HTR-8/SVneo (cell line): Measurements from ENCODE around the gene RARB.

Experiments used
- DNase-seq: peaks from one replicate; pipeline ENCODE4 v3.0.0; 2011; ENCODE audit warnings: low spot score, mixed read lengths; ENCODE audit not compliant: insufficient read length
- FAIRE-seq: peaks from 2 replicates; lab custom pipeline; 2011; peaks lifted over from hg19 to GRCh38; lab: Jason Lieb, UNC

Gene RARB

DNA sequence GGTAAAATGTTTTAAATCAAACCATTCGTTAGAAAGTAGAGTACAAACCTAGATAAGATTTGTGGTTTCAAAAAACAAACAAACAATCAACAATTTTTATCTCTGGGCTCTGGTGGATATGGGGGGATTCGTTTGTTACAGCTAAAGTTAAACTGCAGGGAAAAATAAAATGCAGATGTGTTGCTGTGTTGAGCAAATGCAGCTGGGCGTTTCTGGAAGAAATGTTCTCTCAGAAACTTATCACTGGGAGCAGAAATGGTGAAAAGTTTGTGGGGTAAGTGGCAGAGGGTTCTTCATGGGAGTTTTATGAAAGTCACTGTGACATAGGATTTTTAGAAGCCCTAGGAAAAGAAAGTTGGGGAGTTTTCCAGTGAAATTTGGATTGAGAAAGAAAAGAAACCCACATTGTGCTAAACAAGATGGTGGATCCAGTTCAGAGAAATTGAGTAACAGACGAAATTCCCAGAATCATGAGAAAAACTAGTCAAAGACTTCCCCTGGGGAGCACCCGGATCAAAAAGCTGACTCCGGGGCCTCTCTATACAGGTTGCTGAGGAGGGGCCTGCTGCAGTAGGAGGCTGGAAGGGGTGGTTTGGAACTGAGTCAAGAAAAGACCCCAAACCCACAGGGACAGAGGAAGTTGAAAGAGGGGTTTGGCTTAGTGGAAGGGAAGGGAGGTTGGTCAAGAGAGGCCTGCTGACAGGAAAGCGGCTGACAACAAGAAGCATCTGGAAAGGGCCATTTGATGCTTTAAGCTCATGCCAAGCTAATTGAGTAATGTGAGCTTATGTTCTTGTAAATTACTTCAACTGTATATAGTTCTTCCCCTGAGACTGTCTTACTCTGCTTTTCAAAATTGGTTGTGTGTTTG, 108.7 kb downstream of the RARB start:
- FAIRE-seq: no peak
- DNase-seq: no peak

DNA sequence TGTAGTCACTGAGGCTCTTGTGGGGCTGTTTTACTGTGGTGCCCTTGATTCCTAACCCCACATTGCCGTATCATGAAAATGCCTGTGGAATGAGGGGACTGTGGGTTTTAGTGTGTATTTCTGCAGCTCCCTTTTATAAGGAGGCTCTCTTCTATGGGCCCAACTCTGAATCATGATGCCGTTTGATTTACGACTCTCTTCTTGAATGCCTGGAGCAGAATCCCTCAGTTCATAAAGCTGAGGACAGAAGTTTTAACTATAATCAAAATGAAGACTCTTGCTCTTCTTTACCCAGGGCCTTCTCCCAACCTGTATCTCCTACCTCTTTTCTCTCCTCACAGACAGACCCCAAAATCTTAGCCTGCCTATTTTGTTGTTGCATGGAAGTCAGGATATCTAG, 109.5 kb downstream of the RARB start:
- DNase-seq (no peak), FAIRE-seq (no peak)

DNA sequence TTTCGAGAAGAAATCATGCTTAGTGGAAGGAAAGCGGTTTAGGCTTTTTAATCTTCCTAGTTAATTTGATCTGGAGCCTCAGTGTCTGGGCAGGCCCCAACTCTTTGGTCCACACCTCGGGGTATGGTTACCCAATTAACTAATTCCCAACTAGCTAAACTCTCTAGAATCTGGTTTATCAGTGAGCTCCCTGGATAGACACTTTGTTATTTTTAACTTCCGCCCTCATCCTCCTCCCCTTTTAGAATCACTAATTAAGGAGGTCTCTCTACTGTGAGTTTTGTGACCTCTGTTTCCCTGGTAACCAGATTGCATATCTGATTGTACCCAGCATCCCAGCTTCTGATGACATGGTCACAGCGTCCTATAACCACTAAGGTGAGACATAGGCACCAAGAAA, 112.2 kb downstream of the RARB start:
- DNase-seq: no peak
- FAIRE-seq: no peak

DNA sequence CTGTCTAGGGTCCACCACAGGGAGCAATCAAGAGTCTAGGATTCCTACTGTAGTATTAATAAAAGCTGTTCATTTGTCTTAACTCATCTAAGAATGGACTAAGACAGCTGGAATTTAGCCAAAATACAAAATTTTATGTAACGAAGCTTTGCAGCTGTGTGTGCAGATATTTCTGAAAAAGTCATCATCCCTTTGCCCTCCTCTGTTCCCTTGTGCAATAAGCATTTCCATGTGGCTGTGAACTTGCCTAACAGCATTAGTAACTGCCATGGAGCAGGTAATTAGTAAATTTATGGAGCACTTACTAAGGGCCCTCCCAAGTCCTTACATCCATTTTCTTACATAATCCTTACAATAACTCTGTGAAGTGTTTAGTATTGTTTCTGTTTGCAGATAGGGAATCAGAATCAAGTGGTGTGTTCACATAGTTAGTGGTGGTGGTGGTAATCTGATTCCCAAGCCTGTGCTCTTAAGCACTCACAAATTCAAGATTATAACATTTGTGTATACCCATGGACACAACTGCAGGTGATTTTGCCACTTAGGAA, 114.5 kb downstream of the RARB start:
- DNase-seq: no peak
- FAIRE-seq: no peak

DNA sequence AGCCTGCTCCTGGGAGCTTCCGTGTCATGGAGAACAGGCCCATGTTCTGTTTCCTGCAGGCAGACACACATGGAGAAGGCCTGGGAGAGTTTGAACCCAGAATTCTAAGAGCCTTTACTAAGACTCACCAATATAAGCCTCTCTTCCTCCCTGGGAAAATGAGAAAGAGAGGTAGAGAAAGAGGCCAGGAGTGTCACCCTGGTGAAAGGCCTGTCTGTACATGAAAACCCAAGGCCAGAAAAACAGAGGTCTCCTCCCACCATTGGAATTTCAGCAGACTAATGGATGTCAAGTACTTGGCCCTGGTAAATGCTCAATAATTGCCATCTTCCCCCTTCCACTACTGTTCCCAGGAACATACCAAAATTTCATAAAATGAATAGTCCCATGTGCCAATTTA, 119.0 kb downstream of the RARB start:
- no peak for DNase-seq
- FAIRE-seq: no peak

DNA sequence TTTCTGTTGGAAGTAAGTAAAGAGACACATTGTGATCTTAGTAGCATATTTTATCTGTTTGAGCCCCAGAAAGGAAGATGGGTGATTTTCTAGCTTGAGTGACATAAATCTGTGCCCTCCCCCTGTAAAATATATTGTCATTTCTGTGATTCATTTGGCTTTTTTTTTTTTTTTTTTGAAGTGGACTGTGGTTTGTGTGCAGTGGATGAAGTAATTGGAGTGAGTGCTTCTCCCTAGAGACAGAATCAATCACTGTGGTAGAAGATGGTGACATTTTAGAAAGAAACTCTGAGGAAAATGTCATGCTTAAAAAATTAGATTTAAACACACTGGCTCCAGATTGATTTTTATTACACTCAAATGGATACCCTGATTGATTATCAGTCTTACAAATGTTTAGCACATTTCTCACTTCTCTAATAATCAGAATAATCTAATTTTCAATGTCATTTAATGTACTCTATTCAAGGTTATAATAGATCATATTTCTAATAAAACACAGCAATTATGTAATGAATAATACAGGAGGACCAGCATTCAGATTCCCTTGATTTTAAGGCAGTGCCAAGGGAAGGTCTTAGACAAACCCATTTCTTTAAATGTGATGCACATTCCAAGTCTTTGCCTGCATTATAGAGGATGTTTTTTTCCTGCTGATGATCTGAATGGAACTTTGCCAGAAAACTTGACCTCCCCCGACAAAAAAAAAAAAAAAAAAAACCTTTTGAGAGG, 120.0 kb downstream of the RARB start:
- no peak for DNase-seq

DNA sequence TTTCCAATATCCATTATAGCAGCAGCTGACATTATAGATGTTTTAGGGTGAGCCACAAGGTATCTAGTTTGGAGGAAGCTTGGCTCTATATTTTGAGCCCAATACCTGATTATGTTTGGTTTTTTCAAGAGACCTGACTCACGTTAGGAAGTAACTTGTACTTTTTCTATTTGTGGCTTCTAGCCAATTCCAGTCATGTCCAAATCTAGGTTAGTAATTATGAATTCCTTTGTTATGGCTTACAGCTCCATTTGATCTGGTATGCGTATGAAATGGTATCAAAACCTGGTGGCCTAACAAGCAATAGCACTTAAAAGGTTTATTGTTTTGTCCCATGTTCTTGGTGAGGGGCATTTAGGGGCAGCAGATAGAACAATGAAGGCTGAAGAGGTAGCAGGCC, 120.8 kb downstream of the RARB start:
- DNase-seq: no peak
- FAIRE-seq: no peak

More for the DNA sequence above, 120.0 kb downstream of the RARB start:
- FAIRE-seq: no peak

DNA sequence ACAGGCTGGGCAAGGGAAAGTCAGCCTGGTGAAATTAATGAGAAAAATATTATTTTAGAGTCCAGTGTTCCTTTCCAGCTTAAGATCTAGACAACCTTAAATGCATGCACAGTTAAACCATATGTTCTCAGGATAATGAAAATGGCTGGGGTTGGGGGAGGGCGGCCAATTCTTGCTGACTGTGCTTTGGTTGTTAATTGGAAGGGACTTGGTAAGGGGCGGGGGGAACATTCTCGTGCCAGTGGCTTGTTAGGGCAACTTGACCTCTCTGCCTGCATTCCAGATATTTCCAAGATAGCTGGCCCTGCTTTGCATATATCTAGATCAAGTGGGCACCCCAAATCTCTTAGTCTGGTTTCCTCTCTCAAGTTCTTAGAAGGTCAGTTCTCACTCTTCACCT, 124.2 kb downstream of the RARB start:
- no peak for DNase-seq
- FAIRE-seq: no peak

DNA sequence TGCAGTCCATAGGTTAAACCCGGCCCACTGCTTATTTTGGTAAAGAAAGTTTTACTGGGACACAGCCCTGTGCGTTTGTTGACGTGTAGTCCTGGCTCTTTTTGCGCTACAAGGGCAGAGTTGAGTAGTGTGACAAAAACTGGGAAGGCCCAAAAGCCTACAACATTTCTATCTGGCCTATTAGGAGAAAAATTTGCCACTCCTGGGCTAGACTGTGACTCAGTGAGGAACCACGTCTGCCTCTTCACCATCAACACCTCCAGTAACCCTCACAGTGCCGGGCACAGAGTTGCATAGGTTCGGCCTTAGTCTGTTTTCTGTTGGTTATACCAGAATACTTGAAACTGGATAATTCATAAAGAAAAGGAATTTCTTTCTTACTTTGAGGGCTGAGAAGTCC, 126.3 kb downstream of the RARB start:
- no peak for DNase-seq
- FAIRE-seq: no peak

DNA sequence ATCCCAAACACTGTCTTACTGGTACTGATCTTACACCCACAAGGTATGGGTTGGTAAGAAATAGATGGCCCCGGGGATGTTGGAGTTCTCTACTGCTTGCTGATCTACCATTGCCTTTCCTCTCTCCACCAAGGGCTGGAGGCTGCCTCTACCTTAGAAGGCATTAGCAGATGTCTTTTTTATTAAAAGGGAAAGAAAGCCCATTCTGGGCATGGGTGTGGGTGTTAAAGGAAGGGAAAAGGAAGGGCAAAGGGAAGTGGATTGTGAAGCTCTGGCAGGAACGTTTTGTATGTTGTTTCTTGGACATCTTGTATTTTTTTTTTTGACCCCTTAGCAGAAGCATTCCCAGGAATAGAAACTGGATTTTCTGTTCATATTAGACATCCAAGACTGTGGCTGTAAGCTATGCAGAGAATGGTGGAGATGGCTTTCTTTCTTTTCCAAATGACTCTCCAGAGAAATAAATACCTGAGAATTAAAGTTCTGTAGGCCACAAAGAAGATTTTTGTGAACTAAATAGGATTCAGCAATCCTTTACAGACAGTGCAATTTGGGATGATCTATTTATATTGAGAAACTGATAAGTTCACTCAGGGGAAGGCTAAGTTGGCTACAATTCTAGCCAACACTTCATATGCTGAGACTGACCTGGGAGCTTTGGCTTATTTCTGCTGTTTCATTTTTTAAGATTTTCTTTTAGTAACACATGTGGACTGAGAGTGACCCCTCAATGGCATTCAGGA, 127.8 kb downstream of the RARB start:
- FAIRE-seq: no peak
- DNase-seq: no peak

DNA sequence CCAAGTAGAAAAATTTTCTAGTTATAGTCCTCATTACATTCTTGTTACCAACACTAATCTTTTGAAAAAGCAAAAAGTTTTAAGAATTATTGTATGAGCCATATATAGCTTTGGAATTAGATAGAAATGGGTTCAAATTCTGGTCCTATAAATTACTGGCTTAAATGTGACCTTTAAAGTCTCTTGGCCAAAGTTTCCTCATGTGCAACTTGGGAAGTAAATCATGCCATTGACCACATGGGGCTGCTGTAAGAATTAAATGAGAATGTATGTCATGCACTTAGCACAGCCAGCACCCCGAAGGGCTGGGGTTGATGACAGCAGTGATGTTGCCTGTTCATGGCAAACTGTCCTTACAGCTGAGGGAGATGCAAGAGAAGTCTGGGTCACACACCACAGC, 128.4 kb downstream of the RARB start:
- no peak for FAIRE-seq
- DNase-seq: no peak

DNA sequence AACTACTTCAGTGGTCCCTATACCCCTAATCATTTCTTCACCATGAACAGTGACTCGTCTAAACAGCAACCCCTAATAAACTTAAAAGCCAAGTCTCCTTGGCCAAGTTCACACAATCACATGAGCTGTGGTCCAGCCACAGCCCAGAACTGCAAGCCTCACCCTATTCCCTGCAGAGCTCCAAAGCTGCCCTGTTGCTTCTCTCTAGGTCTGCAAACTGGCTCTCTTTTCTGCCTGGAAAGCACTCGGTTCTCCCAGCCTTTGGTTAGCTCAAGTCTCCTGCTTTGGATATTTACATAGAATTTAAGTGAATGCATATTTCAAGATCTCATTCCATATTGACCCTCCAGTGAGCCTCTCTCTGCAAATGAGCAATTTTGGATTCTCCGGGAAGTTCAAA, 129.6 kb downstream of the RARB start:
- no peak for FAIRE-seq

DNA sequence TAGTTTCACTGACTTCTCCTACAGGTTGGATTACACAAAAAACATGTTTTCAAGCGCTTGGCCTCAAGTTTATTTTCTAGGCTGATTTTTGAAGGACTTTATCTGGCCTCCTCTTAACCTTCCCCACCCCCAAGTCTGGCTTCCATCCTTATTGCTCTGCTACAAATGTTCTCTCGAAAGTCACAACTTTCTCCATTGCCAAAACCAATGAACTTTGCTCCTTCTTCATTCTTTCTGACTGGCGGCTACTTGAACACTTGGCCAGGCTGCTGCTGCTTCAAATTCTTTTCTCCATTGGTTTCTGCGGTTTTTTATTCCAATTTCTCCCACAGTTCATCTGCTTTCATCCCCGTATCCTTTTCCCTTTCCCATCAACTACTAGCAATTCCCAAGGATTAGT, 130.1 kb downstream of the RARB start:
- DNase-seq (no peak), FAIRE-seq (no peak)

More for the DNA sequence above, 129.6 kb downstream of the RARB start:
- no peak for DNase-seq

DNA sequence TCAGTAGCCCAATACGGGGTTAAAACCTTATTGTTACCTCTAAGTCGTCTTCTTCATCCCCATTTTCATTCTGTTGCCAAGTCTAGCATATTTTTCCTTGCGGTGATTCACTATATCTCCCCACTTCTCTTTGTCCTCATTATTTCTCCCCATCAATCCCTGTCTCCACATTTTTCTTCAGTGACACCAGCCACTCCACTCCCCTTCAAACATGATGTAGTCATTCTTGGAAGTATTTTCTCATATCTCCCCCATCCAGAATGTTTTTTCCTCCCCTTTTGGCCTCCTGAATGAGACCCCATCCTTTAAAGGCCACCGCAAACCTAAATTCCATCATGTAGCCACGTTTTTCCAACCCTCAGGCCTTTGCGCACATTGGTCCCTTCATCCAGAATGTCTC, 130.7 kb downstream of the RARB start:
- DNase-seq: no peak
- FAIRE-seq: no peak

DNA sequence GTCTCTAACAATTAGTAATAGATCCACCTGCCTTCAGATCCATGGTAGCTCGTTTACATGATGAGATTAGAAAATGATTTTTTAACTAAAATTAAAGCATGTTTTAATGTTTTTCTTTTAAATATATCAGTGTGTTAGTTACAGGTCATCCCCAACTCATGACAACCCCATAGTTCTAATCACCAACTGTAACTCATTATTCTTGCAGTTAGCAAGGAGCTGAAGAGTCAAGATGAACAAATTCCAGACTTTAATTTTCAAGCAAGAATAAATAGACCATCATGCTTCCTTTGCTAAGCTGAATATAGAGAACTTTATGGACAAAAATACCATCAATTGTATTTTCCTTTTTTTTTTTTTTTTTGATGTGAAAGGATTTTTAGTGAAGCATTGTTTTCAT, 135.5 kb downstream of the RARB start:
- DNase-seq (no peak), FAIRE-seq (no peak)

DNA sequence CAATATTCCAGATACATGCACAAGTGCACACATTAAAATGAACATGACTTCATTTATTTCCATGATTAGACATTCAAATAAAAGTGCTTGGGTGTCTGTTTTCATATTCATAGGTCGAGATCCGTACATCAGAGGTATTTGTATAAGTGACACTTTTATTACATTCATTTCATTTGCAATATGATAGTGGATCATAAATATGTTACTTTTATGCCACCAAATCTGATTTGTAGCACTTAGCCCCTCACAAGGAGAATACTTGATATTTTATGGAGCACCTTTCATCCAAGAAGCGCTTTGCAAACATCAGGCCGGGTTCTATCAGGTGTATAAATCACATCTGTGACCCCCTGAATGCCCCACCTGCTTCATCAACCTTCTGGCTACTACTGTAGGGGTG, 136.0 kb downstream of the RARB start:
- FAIRE-seq: no peak
- no peak for DNase-seq

DNA sequence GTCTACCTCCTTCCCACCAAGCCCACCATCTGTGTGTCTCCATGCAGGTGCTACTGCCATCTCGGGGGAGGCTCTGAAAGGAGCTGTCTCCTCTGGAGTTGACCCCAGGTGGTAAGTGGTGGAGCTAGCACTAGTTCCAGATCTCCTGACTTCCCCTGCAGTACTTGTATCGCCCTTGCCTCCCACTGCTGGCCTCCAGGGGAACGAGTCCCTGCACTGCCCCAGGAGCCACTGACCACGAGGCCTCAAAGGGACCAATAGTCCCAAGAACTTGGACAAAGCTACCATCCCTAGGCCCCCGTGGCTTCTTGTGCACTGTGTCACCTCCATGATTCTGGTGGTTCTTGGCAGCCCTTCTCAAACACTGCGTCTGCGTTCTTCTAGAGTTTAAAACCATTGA, 137.7 kb downstream of the RARB start:
- DNase-seq (no peak), FAIRE-seq (no peak)

DNA sequence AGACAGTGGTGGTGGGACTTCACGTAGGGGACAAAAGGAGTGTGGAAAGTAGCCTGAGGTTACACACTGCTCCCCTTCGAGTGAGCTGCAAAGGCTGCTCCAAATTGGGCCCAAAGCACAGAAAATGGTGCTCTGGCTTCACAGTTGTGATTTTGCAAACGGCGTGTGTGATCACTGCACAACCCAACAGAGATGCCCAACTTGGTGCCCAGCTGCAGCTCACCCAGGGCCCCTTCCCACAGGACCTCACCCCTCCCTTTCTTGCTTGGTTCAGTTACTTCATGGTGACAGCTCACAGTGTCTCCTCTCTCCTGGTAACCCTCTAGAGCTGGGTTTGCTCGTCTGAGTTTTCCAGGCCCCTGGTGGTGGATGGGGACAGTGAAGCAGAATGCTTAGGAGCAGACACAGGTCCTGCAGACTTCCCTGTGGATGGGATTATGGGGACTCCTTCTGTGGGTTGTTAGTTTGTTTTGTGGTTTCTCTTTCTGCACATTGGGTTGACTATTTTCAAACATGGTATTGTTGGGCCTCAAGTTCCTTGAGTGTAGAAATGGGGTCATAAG, 138.4 kb downstream of the RARB start:
- FAIRE-seq (no peak), DNase-seq (no peak)

DNA sequence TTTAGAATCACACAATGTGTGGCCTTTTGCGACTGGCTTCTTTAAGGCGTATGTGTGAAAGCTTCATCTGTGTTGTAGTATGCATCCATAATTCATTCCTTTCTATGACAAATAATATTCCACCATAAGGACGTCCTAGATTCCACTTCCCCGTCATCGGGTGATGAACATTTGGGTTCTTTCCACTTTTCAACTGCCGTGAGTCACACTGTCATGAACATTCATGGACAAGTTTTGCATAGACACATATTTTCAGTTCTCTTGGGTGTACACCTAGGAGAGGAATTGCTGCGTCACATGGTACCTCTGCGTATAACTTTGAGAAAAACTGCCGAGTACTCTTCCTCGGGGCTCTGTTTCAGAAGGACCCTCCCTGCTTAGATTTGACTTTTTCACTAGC, 139.3 kb downstream of the RARB start:
- DNase-seq (no peak), FAIRE-seq (no peak)

DNA sequence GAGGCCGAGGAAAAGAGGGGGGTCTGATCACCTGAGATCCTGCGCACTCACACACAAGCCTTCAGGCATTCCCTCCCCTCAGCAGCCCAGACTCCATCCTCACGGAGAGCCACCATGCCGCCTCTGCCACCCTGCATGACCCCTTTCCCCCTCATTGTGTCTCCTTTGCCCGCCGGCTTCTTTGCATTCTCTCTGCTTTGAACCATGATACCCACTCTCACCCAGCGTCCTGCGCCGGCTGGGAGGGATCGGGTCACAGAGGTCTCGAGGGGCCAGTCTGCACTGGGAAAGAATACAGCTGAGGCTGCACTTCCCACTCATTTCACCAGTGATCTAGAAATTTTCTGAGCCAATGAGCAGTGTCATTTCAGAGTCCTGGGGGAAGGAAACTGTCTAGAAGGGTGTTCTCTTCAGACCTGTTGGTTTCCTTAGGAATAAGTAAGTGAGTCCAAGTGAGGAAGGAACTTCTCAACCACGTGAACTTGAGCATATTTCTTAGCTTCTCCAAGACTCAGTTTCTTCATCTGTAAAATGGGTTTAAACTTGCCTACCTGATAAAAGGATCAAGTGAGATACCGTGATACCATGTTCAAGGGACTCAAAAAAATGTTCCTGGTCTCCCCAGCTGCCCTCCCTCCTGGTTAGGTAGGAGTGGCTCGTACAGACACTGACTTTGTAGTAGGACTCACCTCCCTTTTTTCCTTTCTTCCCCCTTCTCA, 139.9 kb downstream of the RARB start:
- DNase-seq (no peak), FAIRE-seq (no peak)
